Activated B cell treated with CpG ODN at 0.5 μM for 24 hours (primary cell): Measurements from ENCODE around the gene NOTCH3. TPM values are rescaled to one million over a fixed set of nuclear protein-coding genes. Genes with fewer than 3 reads are reported as not detected.

Experiments used
- ATAC-seq: fragments of 200-7000 bp; cut with Tn5 transposase; one replicate; pipeline ENCODE4 v1.10.0; 2021; ENCODE audit warnings: low read depth, mild to moderate bottlenecking, moderate library complexity
- CTCF ChIA-PET: fragments of 350-600 bp; sonication (Branson Sonifier 250); formaldehyde crosslinking; loops from one replicate; lab custom pipeline; 2021; ENCODE audit warnings: antibody characterized with exemption; lab: Charles Lee
- POLR2A ChIA-PET: fragments of 350-600 bp; sonication (Branson Sonifier 250); formaldehyde crosslinking; loops from one replicate; lab custom pipeline; 2021; ENCODE audit warnings: antibody characterized with exemption; lab: Charles Lee
- DNase-seq: peaks from one replicate; pipeline ENCODE4 v3.0.0; 2022
- H3K27ac Mint-ChIP-seq: one replicate; pipeline ENCODE4 v1.8.0; 2020; ENCODE audit warnings: mixed read lengths
- H3K27me3 Mint-ChIP-seq: one replicate; pipeline ENCODE4 v1.8.0; 2021; ENCODE audit warnings: mixed read lengths
- H3K36me3 Mint-ChIP-seq: one replicate; pipeline ENCODE4 v1.8.0; 2021; ENCODE audit warnings: low read depth, mixed read lengths
- H3K4me1 Mint-ChIP-seq: one replicate; pipeline ENCODE4 v1.8.0; 2021; ENCODE audit warnings: mixed read lengths
- H3K4me3 Mint-ChIP-seq: one replicate; pipeline ENCODE4 v1.8.0; 2020; ENCODE audit warnings: mild to moderate bottlenecking, mixed read lengths
- H3K9me3 Mint-ChIP-seq: one replicate; pipeline ENCODE4 v1.8.0; 2020; ENCODE audit warnings: mixed read lengths
- intact Hi-C: fragments of 100-400 bp; cut with micrococcal nuclease; formaldehyde crosslinking; loops from one replicate; pipeline ENCODE4 v1.15.1; 2024
- total RNA-seq: library from RNA; stranded (reverse); gene quantifications from 2 replicates; pipeline ENCODE4 v1.2.3, GENCODE V29; 2022
- TF ChIP-seq, protein P1 (sequence below): fragments of 200-600 bp; IDR thresholded peaks from one replicate; pipeline ENCODE4 v1.8.0; 2022; ENCODE audit warnings: antibody characterized with exemption, mild to moderate bottlenecking

NOTCH3 gene
- total RNA-seq, 1 donor from 2014 or later: not detected

DNA sequence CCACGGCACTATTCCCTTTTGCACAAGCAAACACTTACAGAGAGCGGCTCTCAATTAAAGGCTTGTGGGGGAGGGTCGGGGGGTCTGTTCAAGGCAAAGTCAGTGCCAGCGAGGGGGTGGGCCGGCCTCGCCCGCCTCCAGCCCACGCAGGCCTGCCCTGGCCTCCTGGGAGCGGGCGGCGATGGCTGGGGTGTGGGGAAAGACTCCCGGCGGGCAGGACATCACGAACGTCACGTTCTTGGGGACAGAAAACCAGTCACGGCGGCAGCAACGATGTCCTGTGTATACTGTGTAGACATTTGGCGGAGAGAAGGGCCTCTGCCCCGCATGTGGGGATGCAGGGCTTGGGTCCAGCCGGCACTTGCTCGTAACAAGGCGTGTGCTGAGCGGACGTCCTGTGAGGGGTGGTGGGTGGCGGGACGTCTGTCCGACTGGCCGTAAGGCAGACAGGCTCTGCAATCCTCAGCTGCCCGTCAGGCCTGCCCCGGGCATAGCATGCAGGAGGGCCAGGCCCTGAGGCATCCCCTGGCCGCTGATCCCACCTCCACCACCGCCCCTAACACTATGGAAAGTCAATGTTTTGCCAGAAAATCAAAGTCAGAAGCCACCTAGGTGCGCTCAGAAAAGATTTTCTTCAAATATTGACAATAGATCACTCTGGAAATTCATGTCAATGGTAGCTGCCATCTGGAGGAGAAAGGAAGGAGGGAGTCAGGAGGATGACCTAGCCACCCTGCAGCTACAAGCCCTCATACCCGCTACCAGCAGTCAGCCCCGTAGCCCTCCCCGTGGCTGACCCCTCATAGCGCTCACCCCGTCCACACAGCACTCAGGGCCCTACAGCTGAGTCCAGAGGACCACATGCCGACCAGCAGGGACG, 37.2 kb upstream of the NOTCH3 start:
- Mint-ChIP-seq H3K4me1 (peaks cover 16% of the 10 kb centered on the region), H3K9me3 (no peaks in the 10 kb centered on the region), H3K27ac (no peak overlapping the region), H3K4me3 (no peak overlapping the region), H3K36me3 (peaks cover 61% of the 10 kb centered on the region), H3K27me3 (no peaks in the 10 kb centered on the region)
- no peak for ATAC-seq
- DNase-seq: no peak
- ChIA-PET POLR2A (interaction anchor here (0.7 to 0.8 kb wide), 2 partner anchors 115 to 141 kb away, joined by 3 to 4 read pairs; no protein-coding TSS in a partner anchor), CTCF (no interaction called here)
- intact Hi-C loops: loop anchor here (10.0 kb wide), 1 partner anchor 63 kb away; no protein-coding TSS in a partner anchor
- TF ChIP-seq, protein P1, sequence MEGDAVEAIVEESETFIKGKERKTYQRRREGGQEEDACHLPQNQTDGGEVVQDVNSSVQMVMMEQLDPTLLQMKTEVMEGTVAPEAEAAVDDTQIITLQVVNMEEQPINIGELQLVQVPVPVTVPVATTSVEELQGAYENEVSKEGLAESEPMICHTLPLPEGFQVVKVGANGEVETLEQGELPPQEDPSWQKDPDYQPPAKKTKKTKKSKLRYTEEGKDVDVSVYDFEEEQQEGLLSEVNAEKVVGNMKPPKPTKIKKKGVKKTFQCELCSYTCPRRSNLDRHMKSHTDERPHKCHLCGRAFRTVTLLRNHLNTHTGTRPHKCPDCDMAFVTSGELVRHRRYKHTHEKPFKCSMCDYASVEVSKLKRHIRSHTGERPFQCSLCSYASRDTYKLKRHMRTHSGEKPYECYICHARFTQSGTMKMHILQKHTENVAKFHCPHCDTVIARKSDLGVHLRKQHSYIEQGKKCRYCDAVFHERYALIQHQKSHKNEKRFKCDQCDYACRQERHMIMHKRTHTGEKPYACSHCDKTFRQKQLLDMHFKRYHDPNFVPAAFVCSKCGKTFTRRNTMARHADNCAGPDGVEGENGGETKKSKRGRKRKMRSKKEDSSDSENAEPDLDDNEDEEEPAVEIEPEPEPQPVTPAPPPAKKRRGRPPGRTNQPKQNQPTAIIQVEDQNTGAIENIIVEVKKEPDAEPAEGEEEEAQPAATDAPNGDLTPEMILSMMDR: no peak

GRCh38 chr19:15236886-15237285, 36.1 kb upstream of the NOTCH3 start:
- ChIA-PET CTCF (no interaction called here), POLR2A (interaction anchor here (0.7 to 0.8 kb wide), 2 partner anchors 116 to 142 kb away, joined by 3 to 4 read pairs; no protein-coding TSS in a partner anchor)
- peaks cover 53% of the 10 kb centered on the region for H3K36me3 Mint-ChIP-seq
- intact Hi-C loops: loop anchor here (10.0 kb wide), 1 partner anchor 62 kb away; no protein-coding TSS in a partner anchor
- H3K27ac Mint-ChIP-seq: no peak overlapping the region
- TF ChIP-seq, protein P1: no peak
- DNase-seq: no peak
- no peak for ATAC-seq
- no peaks in the 10 kb centered on the region for H3K9me3 Mint-ChIP-seq
- peaks cover 22% of the 10 kb centered on the region for H3K4me1 Mint-ChIP-seq
- no peak overlapping the region for H3K4me3 Mint-ChIP-seq
- peaks cover 3% of the 10 kb centered on the region for H3K27me3 Mint-ChIP-seq

GRCh38 chr19:15235781-15236180, 35.0 kb upstream of the NOTCH3 start:
- CTCF ChIA-PET: no interaction called here
- TF ChIP-seq, protein P1: no peak
- Mint-ChIP-seq H3K4me1 (peaks cover 26% of the 10 kb centered on the region), H3K27ac (no peak overlapping the region), H3K4me3 (no peak overlapping the region), H3K27me3 (peaks cover 7% of the 10 kb centered on the region), H3K9me3 (no peaks in the 10 kb centered on the region), H3K36me3 (peaks cover 45% of the 10 kb centered on the region)
- intact Hi-C loops: loop anchor here (10.0 kb wide), 1 partner anchor 61 kb away; no protein-coding TSS in a partner anchor
- ATAC-seq (no peak), DNase-seq (no peak)
- POLR2A ChIA-PET: no interaction called here

DNA sequence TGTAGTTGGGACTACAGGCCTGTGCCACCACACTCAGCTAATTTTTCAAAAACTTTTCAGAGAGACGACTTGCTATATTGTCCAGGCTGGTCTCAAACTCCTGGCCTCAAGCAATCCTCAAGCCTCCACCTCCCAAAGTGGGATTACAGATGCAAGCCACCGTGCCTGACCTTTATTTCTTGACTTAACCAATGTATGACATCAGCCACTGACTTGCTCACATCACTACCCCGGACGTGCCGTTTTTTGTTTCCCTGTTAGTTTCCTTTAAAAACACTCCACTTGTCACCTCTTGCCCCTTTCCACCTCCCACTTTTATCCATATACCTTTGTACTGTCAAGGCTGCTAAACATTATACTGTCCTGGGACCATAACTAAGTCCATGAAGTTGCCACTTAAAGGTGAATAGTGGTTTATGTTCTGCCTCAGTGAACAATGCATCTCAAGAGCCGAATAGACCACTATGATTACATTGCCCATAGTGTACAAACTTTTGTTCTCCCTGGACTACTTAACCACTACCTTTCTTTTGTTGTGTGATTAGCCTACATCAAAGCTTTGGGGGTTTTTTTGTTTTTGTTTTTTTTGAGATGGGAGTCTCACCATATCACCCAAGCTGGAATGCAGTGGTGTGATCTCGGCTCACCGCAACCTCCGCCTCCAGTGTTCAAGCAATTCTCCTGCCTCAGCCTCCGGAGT, 33.8 kb upstream of the NOTCH3 start:
- CTCF ChIA-PET: interaction anchor here (0.6 kb wide), 1 partner anchor 319 kb away, joined by 3 read pairs; no protein-coding TSS in a partner anchor
- peaks cover 36% of the 10 kb centered on the region for H3K36me3 Mint-ChIP-seq
- POLR2A ChIA-PET: interaction anchor here (0.7 kb wide), 1 partner anchor 18 kb away, joined by 3 read pairs; no protein-coding TSS in a partner anchor
- no peak for DNase-seq
- no peaks in the 10 kb centered on the region for H3K9me3 Mint-ChIP-seq
- intact Hi-C loops: loop anchor here (5.0 to 10.0 kb wide), 2 partner anchors 37 to 60 kb away; no protein-coding TSS in a partner anchor
- H3K27me3 Mint-ChIP-seq: peaks cover 8% of the 10 kb centered on the region
- no peak overlapping the region for H3K4me3 Mint-ChIP-seq
- peaks cover 26% of the 10 kb centered on the region for H3K4me1 Mint-ChIP-seq
- no peak overlapping the region for H3K27ac Mint-ChIP-seq
- TF ChIP-seq, protein P1: no peak
- ATAC-seq: no peak
